GM12891 (cell line): ENCODE measurements around the gene DMD.

Experiments used
- POLR2A ChIP-seq: IDR thresholded peaks from 2 replicates; pipeline ENCODE4 v1.6.1; 2011; ENCODE audit warnings: low read depth, low read length, control low read depth
- POLR2AphosphoS5 ChIP-seq: IDR thresholded peaks from 2 replicates; pipeline ENCODE4 v1.6.1; 2011; ENCODE audit warnings: low read depth, low read length, control low read depth
- TAF1 ChIP-seq: IDR thresholded peaks from 2 replicates; pipeline ENCODE4 v1.6.1; 2011; ENCODE audit warnings: low read depth, low read length, control low read depth

DNA sequence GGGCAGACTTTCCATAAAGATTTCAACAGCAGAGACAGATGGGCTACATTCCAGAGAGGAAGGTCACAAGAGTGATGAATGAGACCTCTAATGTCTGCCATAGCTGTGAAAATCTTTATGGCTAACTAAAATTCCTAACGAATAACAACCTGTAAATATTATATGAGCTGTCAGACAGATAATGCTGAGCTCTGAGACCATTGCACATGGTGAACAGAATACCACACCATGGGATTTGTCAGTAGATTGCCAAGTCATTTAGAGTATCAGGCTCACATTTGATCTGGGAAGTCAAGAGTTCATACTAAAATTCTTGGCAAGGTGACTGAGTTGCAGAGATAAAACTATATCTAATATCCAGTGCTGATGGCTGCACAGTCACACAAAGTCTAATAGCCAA lies 1880.3 kb downstream of the DMD start:
- TF ChIP-seq TAF1 (no peak), POLR2AphosphoS5 (no peak), POLR2A (no peak)
